Ascending aorta (tissue), 2 donors: ENCODE data around the gene BRK1. TPM values are rescaled to one million over a fixed set of nuclear protein-coding genes. Genes with fewer than 3 reads are reported as not detected.
"Not testable (repeated sequence)": the region's sequence is repeated elsewhere in the genome, so short reads cannot be mapped to it uniquely, and the experiment has no call there.

Source experiments
- DNase-seq, 2 donors: peaks; one replicate each; pipeline ENCODE4 v3.0.0-alpha.2; 2019; ENCODE audit warnings: low spot score in 2 of 2
- H3K27ac ChIP-seq, 2 donors: fragments of 200-600 bp; sonication (generic); one replicate each; pipeline ENCODE4 v1.5.1; 2016 to 2017; ENCODE audit warnings: mild to moderate bottlenecking in 1 of 2
- H3K27me3 ChIP-seq: fragments of 200-600 bp; sonication (generic); one replicate; pipeline ENCODE4 v1.5.1; 2017
- H3K36me3 ChIP-seq, 2 donors: fragments of 200-600 bp; sonication (generic); one replicate each; pipeline ENCODE4 v1.5.1; 2016
- H3K4me1 ChIP-seq, 2 donors: fragments of 200-600 bp; sonication (generic); one replicate each; pipeline ENCODE4 v1.5.1; 2016 to 2017; ENCODE audit warnings: mild to moderate bottlenecking in 1 of 2
- H3K4me3 ChIP-seq, 2 donors: fragments of 200-600 bp; sonication (generic); one replicate each; pipeline ENCODE4 v1.5.1; 2016 to 2017; ENCODE audit warnings: mild to moderate bottlenecking in 1 of 2
- H3K9me3 ChIP-seq, 2 donors: fragments of 200-600 bp; sonication (generic); one replicate each; pipeline ENCODE4 v1.5.1; 2016
- intact Hi-C: fragments of 100-400 bp; cut with DNase I; formaldehyde crosslinking; loops from one replicate; pipeline ENCODE4 v1.15.1; 2023
- total RNA-seq: library from RNA; depleted of rRNA; stranded (reverse); fragments of >200 nt; gene quantifications from one replicate; pipeline ENCODE4 v1.1.0, GENCODE V29; 2016
- TF ChIP-seq, protein P1 (sequence below), 3 experiments: fragments of 200-600 bp in 2 of 3; fragments of 450-650 bp in 1 of 3; sonication (generic) in 2 of 3; IDR thresholded peaks; one replicate each; pipeline ENCODE4 v1.5.1; 2016 to 2019; ENCODE audit warnings: antibody characterized with exemption in 3 of 3, mild to moderate bottlenecking in 1 of 3, moderate library complexity in 1 of 3

BRK1 gene
- total RNA-seq, 1 donor from 2014 or later = 87.3 TPM

DNA sequence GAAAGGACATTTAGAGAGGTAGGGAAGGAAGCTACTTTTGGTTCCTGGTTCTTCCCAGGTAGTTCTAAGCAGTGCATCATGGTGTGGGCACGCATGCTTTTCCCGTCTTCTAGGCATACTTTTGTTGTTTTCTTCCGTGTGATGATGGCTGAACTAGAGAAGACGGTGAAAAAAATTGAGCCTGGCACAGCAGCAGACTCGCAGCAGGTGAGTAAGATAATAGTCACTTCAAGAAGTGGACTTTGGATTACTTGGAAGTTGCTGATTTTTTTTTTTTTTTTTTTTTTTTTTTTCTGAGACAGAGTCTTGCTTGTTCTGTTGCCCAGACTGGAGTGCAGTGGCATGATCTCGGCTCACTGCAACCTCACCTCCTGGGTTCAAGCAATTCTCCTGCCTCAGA is 25.3 kb upstream of the BRK1 start:
- Histone ChIP-seq H3K4me1 (no peaks in the 10 kb centered on the region), H3K27ac (no peak overlapping the region), H3K36me3 (no peaks in the 10 kb centered on the region), H3K27me3 (no peaks in the 10 kb centered on the region), H3K9me3 (no peaks in the 10 kb centered on the region), H3K4me3 (no peak overlapping the region)
- DNase-seq = no peak
- TF ChIP-seq, protein P1, sequence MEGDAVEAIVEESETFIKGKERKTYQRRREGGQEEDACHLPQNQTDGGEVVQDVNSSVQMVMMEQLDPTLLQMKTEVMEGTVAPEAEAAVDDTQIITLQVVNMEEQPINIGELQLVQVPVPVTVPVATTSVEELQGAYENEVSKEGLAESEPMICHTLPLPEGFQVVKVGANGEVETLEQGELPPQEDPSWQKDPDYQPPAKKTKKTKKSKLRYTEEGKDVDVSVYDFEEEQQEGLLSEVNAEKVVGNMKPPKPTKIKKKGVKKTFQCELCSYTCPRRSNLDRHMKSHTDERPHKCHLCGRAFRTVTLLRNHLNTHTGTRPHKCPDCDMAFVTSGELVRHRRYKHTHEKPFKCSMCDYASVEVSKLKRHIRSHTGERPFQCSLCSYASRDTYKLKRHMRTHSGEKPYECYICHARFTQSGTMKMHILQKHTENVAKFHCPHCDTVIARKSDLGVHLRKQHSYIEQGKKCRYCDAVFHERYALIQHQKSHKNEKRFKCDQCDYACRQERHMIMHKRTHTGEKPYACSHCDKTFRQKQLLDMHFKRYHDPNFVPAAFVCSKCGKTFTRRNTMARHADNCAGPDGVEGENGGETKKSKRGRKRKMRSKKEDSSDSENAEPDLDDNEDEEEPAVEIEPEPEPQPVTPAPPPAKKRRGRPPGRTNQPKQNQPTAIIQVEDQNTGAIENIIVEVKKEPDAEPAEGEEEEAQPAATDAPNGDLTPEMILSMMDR (IDR thresholded peaks at IDR 0.05) = no peak
- intact Hi-C loops = no loop called here

DNA sequence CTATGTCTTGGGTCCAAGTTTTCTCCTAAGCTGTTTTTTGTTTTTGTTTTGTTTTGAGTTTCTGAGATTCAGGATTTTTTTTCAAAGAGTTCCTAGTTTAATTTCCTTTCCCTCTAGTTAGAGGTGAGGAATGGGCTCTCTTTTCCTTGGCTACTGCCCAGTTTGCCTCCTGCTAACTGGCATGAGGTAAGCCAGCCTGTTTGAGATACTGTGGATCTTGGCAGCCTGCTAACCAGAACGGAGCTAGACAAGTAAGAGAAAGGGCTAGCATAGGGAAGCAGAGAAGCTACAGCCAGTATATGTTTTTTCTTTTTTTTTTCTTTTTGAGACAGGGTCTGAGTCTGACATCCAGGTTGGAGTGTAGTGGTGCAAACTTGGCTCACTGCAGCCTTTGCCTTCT is 24.7 kb upstream of the BRK1 start:
- H3K27ac ChIP-seq, H3K36me3 ChIP-seq, H3K4me3 ChIP-seq, DNase-seq, intact Hi-C loops, H3K9me3 ChIP-seq, H3K4me1 ChIP-seq, H3K27me3 ChIP-seq: not testable (repeated sequence)

DNA sequence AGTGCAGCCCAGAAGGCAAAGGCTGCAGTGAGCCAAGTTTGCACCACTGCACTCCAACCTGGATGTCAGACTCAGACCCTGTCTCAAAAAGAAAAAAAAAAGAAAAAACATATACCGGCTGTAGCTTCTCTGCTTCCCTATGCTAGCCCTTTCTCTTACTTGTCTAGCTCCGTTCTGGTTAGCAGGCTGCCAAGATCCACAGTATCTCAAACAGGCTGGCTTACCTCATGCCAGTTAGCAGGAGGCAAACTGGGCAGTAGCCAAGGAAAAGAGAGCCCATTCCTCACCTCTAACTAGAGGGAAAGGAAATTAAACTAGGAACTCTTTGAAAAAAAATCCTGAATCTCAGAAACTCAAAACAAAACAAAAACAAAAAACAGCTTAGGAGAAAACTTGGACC is 24.1 kb upstream of the BRK1 start:
- H3K4me3 ChIP-seq, H3K27ac ChIP-seq, H3K27me3 ChIP-seq, H3K36me3 ChIP-seq, H3K9me3 ChIP-seq, DNase-seq, H3K4me1 ChIP-seq, intact Hi-C loops: not testable (repeated sequence)

DNA sequence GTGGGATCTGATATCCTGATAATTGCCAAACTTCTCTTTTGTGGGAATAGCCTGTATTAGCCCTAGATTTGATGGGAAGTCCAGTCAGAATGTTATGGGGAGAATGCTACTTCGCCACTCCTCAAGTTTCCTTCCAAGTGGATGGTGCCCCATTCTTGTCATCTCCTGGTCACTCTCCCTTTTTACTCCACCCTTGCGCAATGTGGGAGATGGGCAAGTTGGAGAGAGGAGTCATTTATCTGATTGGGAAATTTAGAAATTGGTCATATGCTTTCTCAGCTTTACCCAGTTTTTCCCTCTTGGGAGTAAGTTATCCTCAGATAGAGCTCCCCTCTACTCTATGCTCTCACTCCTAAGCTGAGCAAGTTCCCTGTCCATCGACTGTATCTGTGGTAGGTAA is 21.8 kb upstream of the BRK1 start:
- no peaks in the 10 kb centered on the region for H3K36me3 ChIP-seq
- no peak for DNase-seq
- intact Hi-C loops = no loop called here
- H3K27ac ChIP-seq = no peak overlapping the region
- H3K27me3 ChIP-seq = no peaks in the 10 kb centered on the region
- TF ChIP-seq, protein P1 (IDR thresholded peaks at IDR 0.05) = no peak
- no peak overlapping the region for H3K4me3 ChIP-seq
- H3K9me3 ChIP-seq = no peaks in the 10 kb centered on the region
- H3K4me1 ChIP-seq = no peaks in the 10 kb centered on the region

DNA sequence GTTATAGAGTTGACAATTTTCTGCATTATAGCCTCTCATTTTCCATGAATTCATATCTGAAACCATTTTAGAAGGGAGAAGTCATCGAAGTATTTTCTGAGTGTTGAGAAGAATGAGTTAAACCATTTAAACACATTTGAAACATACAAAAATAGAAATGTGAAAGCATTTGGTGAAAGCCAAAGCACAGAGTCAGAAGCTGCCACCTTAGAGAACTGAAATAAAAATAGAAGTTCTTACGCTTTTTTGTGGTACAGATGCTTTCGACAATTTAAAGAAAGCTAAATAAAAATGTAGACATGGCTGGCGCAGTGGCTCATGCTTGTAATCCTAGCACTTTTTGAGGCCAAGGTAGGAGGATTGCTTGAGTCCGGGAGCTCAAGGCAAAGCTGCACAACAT is 16.4 kb upstream of the BRK1 start:
- Histone ChIP-seq H3K9me3 (no peaks in the 10 kb centered on the region), H3K27me3 (no peaks in the 10 kb centered on the region), H3K4me1 (no peaks in the 10 kb centered on the region), H3K4me3 (no peak overlapping the region), H3K36me3 (no peaks in the 10 kb centered on the region), H3K27ac (no peak overlapping the region)
- TF ChIP-seq, protein P1 (IDR thresholded peaks at IDR 0.05) = no peak
- no peak for DNase-seq
- intact Hi-C loops = no loop called here

DNA sequence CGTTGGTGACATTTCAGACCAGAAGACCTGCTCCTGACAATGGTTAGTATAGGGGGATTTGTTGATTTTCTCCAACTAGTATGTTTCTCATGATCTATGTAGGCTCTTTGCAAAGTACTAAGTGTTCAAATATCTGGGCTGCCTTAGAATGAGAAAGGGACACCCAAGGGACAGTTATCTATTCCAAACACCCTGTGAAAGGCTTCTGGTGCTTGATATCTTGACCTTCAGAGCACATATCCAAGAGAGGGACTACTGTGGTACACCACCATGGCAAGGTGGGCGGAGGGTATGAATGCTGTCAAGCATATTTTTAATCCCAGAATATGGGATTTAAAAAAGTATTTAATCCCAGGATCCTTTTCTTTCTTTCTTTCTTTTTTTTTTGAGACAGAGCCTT is 8.6 kb upstream of the BRK1 start:
- intact Hi-C loops = no loop called here

DNA sequence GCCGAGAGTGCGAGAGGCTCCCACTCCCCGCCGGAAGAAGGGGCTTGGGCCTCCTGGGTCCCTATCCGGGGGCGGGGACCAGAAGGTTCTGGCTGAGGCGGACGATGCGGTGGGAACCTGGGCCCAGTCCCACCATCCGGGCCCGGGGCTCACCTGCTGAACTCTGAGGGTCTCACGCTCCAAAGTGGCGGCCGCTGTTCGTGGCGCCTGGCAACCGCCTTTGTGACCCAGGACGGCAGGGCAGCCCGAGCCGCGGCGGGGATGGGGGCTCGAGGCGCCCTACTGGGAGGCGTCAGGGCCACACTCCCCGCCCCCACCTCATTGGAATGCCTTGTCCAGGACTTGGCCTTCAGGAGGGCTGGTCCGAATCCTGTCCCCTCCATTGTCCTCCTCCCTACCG is 7.4 kb upstream of the BRK1 start, which contains the start of gene FANCD2OS:
Gene FANCD2OS (minus strand): TSS at position 165 of the 400 bp plus-strand sequence. CDS start 3,481 bp downstream, outside the sequence.
- no peak within 1 kb of the TSS for H3K4me3 ChIP-seq
- no peak for DNase-seq
- no peak within 1 kb of the TSS for H3K27ac ChIP-seq
- H3K4me1 ChIP-seq = no peaks in the 10 kb centered on the region
- H3K9me3 ChIP-seq = no peaks in the 10 kb centered on the region
- no peaks in the 10 kb centered on the region for H3K27me3 ChIP-seq
- TF ChIP-seq, protein P1 (IDR thresholded peaks at IDR 0.05) = no peak
- intact Hi-C loops = no loop called here
- H3K36me3 ChIP-seq = no peaks in the 10 kb centered on the region

More for the DNA sequence above, 8.6 kb upstream of the BRK1 start:
- no peaks in the 10 kb centered on the region for H3K27me3 ChIP-seq
- H3K4me3 ChIP-seq = no peak overlapping the region
- H3K9me3 ChIP-seq = no peaks in the 10 kb centered on the region
- no peaks in the 10 kb centered on the region for H3K36me3 ChIP-seq
- no peaks in the 10 kb centered on the region for H3K4me1 ChIP-seq
- DNase-seq = no peak
- TF ChIP-seq, protein P1 (IDR thresholded peaks at IDR 0.05) = no peak
- H3K27ac ChIP-seq = no peak overlapping the region
